GM06990 (cell line): ENCODE measurements around the gene LHX3.

Experiments
- DNase-seq: peaks from one replicate; pipeline ENCODE4 v3.0.0-alpha.2; 2011; ENCODE audit not compliant: insufficient read length; ENCODE audit errors: extremely low read depth
- H3K27me3 ChIP-seq: replicated peaks from 2 replicates; pipeline ENCODE4 v1.6.0; 2011; ENCODE audit warnings: low read length; ENCODE audit not compliant: control insufficient read depth, insufficient read depth
- H3K36me3 ChIP-seq: 2 replicates; pipeline ENCODE4 v1.5.1; 2011; ENCODE audit warnings: low read length; ENCODE audit not compliant: control insufficient read depth, insufficient read depth
- H3K4me3 ChIP-seq: replicated peaks from 2 replicates; pipeline ENCODE4 v1.5.1; 2011; ENCODE audit warnings: low read depth, mild to moderate bottlenecking, control low read depth, low read length
- TF ChIP-seq, protein P1 (sequence below): IDR thresholded peaks from 2 replicates; pipeline ENCODE4 v1.5.1; 2011; ENCODE audit warnings: low read length, control low read depth, mild to moderate bottlenecking, inconsistent platforms; ENCODE audit not compliant: insufficient read depth, poor library complexity, severe bottlenecking

The LHX3 gene

GRCh38 chr9:136204838-136205706 lies at the start of gene LHX3:
Gene LHX3, minus strand, starts transcription at chr9:136205128. Its CDS starts 116 bp downstream, at chr9:136205012.
- H3K27me3 ChIP-seq: peaks cover 2% of the 10 kb centered on the region; the same call in 1 of the 2 replicates
- TF ChIP-seq, protein P1, sequence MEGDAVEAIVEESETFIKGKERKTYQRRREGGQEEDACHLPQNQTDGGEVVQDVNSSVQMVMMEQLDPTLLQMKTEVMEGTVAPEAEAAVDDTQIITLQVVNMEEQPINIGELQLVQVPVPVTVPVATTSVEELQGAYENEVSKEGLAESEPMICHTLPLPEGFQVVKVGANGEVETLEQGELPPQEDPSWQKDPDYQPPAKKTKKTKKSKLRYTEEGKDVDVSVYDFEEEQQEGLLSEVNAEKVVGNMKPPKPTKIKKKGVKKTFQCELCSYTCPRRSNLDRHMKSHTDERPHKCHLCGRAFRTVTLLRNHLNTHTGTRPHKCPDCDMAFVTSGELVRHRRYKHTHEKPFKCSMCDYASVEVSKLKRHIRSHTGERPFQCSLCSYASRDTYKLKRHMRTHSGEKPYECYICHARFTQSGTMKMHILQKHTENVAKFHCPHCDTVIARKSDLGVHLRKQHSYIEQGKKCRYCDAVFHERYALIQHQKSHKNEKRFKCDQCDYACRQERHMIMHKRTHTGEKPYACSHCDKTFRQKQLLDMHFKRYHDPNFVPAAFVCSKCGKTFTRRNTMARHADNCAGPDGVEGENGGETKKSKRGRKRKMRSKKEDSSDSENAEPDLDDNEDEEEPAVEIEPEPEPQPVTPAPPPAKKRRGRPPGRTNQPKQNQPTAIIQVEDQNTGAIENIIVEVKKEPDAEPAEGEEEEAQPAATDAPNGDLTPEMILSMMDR: no peak
- H3K4me3 ChIP-seq: no peak within 1 kb of the TSS
- DNase-seq: no peak
- H3K36me3 ChIP-seq: peaks cover 7% of the 10 kb centered on the region

DNA sequence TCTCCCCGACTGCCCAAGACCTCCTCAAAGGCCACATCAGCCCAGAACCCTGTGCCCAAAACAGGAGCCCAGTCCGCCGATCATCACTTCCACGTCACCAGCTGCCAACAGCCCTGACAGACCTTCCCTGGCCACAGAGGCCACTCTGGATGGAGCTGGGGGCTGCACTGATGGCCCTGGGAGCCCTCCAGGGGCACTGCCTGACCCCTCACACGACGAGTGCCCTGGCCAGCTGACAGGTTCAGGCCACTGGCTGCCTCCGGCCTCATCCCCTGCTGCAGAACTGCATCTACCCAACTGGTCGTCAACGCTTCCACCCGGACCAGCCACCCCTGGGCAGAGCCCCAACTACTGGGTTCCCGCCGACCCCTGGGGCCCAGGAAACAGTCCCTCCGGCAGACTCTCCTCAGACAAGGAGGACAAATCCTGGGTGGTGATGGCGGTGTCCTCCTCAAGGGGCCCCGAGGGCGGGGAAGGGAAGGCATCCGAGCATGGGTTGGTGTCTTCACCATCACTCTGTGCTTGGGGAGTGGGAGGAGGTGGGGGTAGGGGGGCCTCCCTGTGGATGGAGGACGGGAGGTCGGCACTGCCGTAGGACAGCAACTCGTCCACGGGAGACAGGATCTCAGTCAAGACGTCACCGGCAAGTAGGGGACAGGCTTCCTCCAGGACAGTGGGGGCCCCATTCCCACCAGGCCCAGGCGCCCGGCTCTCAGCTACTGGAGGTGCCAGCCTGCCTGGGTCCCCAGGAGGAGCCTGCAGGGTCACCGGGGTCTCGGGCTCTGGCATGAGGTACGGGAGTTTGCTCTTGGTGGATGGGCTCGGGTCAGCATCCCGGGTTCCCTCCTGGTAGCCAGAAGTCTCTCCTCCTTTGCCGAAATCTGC lies 48.6 kb upstream of the LHX3 start:
- Histone ChIP-seq H3K36me3 (no peaks in the 10 kb centered on the region), H3K4me3 (no peak overlapping the region), H3K27me3 (no peaks in the 10 kb centered on the region; the same call in 1 of the 2 replicates)
- DNase-seq: no peak
- TF ChIP-seq, protein P1: no peak

- no peaks in the 10 kb centered on the region; the same call in 1 of the 2 replicates for H3K27me3 ChIP-seq
- no peak for DNase-seq
Measured at GRCh38 chr9:136252846-136253245, 47.9 kb upstream of the LHX3 start.

GRCh38 chr9:136252281-136252680 lies 47.4 kb upstream of the LHX3 start:
- no peak overlapping the region for H3K4me3 ChIP-seq
- H3K27me3 ChIP-seq: no peaks in the 10 kb centered on the region; the same call in 1 of the 2 replicates
- TF ChIP-seq, protein P1: no peak
- no peak for DNase-seq
- no peaks in the 10 kb centered on the region for H3K36me3 ChIP-seq

More at GRCh38 chr9:136252846-136253245, 47.9 kb upstream of the LHX3 start:
- H3K4me3 ChIP-seq: no peak overlapping the region
- H3K36me3 ChIP-seq: no peaks in the 10 kb centered on the region
- TF ChIP-seq, protein P1: no peak

- Histone ChIP-seq H3K4me3 (no peak overlapping the region), H3K36me3 (no peaks in the 10 kb centered on the region), H3K27me3 (no peaks in the 10 kb centered on the region; the same call in 1 of the 2 replicates)
- DNase-seq: no peak
- TF ChIP-seq, protein P1: no peak
Measured at GRCh38 chr9:136251264-136252115, 46.6 kb upstream of the LHX3 start.
